Femur (tissue), 1 donor: ENCODE results near the gene LDB2.
A peak's percentile ranks its signal among the peaks of the same experiment; 100 is the strongest.

Experiments
- DNase-seq: peaks from one replicate; pipeline ENCODE4 v3.0.0-alpha.2; 2017

LDB2 gene

DNA sequence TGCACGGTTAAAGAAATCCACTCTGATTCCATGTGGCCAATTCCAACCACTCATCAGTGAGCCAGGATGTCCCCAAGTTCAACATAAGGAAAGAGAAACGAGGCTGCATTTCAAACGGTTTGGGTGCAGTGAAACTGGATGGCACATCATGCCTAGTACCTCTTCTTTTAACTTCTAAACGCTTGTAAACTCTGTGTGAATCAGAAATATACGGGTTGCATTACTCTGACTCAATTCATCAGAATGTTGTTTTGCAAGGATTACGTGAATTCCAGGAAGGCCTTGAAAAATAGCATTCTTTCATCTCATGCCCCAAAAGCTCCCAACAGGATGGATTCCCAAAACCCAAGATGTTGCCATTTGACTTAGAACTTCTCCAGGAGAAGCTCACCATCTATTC, 270.4 kb downstream of the LDB2 start:
- no peak for DNase-seq

DNA sequence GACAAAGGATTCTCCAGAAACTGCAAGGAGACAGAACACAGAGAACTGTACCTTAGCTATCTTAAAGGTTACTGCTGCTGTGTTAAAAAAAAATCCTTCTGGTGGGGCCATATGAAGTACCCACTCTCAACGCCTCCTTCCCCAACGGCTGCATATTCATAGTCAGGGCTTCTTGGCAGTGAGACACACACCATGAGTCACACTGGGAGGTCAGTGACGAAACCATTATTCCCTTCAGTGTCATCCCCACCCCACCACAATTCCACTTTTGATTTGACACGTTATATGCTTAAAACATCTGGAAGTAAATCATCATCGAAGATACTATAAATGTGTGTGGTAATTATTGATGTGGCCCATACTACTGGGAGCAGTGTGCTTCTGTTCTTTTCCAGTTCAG, 271.5 kb downstream of the LDB2 start:
- DNase-seq, result peak; percentile 30

DNA sequence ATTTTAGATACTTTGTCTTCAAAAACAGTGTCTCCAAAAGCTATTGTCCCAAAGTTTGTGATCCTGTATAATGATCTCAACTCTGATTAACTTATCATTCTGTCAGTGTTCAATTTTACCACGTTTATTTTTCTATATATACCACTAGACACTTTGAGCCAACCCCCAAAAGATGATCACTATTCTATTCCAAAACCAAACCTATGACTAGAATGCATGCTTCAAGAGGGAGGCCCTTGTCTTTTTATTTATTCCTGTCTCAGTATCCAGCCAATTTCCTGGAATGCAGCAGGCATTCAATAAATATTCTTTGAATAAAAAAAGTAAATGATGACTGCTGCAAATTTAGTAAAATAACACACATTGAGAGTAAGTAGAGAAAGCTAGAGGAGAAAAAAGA, 275.6 kb downstream of the LDB2 start:
- no peak for DNase-seq

DNA sequence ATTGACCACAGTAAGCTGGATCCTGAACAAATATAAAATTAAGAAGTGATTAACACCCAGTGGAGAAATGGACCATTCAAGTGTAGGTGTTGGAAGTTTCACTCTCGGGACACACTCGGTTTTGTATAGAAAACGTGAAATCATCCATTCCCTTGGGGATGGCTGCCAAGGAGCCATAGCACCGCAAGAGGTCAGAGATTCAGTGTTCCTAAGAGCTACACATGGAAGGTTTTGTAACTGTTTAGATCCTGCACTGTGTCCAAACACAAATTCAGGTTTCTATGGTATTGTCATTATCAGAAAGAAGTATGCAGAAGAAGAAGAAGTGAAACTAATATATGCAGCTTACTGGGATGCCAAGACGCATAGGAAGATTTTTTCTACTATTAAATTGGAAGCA, 281.0 kb downstream of the LDB2 start:
- no peak for DNase-seq

DNA sequence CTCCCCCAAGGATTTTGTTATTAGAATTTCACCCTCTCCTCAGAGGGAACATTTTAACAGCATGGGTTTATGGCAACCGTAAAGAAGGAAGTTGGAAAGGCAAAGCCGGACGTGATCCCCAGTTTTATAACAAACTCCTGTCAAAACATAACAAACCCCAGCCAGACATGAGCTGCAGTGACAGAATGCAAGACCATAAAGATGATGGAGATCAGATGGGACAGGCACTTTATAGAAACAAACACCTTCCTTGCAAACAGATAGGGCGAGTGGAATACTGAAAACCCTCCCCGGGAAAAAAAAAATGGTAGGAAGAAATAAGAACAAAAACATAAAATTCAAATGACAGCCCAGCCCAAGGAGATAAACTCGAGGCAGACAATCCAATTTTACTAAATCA, 281.4 kb downstream of the LDB2 start:
- DNase-seq, result no peak

DNA sequence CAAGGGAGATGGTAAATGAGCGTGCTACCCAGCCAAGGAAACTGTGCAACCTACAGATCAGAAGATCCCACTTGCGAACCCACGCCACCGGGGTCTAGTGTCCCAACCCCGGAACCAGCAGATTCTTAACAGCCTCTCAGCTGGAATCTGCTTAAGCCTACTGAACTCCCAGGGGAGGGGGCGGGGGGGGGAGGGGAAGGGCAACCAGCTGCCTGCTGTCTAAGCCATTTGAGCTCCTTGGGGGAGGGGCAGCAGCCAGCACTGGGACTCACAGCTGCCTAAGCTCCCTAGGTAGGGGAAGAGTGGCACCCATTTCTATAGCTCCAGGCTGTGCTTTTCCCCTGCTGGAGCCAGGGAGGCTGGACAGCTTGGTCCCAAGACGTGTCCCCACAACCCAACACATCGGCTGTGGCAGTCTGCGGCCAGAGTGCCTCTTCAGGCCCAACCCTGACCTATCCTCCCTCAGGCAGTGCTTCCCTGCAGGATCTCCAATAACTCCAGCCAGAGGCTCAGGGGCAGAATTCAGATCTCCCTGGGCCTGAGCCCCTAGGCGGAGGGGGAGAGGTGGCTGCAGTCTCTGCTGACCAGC, 289.2 kb downstream of the LDB2 start:
- DNase-seq, result no peak

DNA sequence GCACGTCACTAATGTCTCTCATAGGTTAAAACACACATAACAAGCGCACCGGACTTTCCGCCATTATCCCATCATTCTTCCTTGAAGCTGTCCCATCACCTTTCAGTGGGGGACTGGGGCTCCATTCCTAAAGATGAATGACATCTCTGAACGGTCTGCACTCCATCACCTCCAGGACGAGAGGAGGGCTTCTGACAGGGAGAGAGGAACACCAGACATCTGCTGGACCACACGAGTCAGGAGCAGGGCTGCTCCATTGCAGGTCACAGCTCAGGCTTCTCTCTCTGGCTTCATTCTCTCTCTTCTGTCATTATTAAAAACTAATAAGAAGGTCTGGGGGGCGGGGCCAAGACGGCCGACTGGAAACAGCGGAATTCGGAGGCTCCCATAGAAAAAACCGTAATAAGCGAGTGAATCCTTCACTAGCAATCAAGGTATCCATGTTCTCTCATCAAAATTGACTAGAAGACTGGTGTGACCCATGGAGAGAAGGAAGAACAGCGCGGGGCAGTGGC, 289.8 kb downstream of the LDB2 start:
- no peak for DNase-seq

DNA sequence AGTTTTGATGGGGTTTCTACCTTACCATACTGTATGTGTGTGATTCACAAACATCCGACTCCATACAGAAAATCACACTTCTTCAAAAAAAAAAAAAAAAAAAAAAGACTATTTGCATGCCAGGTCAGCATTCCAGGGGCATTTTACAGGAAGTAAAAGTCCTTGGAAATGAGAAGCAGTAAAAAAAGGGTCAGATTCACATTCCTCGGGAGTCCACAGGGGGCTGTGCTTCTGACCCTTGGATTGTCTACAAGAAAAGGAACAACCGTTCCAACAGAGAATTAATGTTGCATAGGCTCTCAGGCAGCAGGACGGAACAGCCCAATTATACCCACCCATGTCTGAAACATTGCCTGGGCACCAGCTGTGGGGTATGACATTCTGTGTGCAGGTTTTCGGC, 290.3 kb downstream of the LDB2 start:
- DNase-seq, result peak; percentile 60

DNA sequence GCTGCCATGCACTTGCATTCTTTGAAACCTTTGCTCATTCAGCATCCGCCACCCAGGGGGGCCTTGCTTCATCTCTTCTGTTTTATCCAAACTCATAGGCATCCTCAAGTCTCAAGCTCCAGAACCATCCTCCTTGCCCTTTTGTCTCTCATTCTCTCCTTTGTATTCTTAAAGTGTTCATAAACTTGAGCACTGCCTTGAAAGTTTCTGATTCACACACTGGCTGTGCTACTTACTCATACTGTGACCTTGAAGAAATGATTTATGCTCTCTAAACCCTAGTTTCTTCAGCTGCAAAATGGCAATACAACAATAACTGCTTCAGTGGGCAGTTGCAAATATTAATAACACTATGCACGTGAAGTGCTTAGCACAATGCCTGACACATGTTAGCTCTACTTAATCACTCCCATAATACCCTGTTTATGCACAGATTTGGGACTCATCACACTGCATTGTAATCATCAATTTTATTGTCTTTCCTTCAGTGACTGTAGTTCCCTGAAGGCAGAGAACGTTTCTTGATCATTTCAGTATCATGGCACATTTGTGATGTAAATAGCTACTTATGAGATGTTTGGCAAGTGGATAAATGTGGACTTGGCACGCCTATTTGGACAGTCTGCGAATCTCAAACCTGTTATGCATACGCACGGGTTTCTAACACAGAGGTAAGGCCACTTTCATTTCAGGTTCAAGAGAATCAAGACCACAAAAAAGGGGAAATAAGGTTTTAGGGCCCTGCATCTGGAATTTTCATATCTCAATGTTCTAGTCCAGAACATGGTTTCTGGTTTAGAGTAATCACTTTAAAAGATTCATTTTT, 291.0 kb downstream of the LDB2 start:
- DNase-seq, result no peak

DNA sequence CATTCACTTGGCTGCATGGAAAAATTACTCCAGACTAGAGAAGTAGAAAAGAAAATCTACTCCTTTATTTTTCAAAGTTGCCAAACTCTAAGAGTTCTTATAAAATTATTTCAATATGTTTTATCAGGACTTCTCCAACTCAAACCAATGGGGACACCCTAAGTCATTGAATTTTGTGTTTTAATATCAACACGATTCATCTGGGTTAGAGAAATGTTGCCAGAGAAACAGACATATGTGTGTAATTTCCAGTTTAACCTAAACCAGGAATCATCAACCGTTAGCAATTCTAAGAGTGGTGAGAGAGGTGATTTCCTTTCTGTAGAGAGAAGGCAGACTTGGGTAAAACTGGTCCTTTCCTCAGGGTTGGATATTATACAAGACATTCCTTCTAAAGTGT, 291.8 kb downstream of the LDB2 start:
- no peak for DNase-seq

DNA sequence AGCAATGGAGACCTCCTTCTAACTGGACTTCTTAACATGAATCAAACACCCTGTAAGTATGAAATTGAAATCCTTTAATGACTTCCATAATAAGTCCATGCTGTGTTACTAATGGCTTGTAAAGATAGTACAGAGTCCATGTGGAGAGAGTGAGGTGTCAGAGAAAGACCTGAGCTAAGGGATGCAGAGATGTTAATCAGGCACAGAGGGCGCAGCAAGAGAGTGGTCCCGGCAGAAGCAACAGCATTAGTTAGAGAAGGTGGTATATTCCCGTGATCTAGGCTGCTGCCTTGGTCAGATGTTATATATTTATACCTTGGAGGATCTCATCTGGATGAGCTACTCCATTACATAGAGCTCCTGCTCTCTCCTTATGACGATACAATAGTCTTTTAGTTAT, 295.3 kb downstream of the LDB2 start:
- no peak for DNase-seq

DNA sequence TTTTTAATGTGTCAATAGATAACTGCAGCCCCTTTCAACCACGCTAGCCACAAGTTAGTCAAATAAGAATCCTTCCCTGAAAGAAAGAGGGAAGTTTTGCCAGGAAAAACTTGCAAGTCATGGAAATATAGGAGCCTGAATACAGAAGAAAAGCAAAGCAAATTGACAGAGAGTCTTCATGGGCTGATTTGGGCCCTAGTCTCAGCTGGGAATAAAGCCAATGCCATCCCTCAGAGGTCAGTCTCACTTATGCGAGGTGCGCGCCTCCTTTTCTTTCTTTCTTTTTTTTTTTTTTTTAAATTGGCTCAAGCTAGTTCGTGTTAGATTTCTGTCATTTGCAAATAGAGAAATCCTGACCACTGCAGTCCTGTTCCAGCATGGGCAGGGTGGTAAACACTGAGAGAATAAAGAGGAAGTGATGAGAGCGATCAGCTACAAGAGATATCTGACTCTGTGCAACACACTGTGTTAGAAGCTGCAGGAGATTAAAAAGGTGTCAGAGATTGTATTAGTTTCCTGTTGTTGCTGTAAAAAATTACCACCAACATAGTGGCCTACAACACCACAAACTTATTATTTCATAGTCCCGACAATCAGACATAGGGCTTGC, 299.7 kb downstream of the LDB2 start:
- no peak for DNase-seq

DNA sequence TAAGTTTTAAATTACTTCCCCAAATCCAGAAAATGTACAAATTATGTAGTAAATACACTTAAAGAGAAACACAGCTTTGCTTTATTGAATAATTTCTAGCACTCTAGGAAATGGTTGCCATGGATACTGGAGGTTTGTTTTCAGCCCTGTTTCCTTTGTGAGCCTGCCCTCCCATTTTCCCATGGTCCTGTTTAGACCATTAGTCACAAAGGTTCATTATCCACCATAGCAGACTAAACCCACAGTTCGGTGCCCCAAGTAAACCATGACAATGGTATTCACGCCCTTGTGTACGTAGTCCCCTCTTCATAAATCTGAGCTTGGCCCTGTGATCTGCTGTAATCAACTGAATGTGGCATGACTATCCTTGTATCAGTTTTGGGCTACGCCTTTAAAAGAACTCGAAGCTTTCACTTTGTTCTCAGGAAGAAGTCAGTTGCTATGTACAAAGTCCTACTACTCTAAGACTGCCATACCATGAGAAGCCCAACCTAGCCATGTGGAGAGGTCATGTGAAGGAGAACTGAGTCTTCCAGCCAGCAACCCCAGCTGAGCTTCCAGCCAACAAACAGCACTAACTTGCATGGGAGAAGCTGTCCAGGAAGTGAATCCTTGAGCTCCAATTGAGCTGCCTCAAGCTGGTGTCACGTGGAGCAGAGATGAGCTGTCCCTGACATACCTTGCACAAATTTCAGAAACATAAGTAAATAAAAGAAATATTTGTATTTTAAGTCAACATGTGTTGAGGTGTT, 300.4 kb downstream of the LDB2 start:
- peak; percentile 54 for DNase-seq

DNA sequence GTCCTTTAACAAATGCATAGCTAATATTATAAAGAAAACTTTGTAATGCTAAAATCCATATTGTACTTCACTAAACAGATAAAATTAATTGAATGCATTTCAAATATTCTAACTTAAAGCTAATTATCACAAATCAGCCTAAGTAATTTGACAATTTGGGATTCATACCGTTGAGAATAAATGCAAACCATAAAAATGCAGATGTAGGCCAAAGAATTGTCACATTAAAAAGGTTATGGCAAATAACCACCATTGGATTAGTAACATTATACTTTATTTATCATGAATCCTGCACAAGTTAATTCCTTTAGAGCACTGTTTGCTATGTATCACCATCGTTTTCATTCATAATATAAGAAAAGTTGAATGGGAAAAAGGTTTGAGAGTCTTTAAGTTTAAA, 301.0 kb downstream of the LDB2 start:
- DNase-seq, result no peak

DNA sequence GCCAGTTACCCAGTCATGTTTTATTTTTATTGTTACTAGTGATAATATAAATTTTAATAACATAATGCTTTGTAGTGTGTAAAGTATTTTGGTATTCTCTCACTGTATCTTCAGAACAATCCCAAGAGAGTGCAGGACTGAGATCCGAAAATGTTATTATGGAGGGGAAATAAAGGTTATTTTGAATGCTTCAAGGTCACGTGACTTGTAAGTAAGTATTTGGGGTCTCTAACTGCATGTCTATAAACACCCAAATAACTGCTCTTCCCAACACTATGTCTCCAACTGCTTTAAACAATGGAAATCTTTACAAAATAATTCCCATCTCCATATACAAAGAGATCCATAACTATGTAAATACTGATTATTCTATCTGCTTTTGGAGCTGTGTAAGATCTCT, 302.2 kb downstream of the LDB2 start:
- no peak for DNase-seq

DNA sequence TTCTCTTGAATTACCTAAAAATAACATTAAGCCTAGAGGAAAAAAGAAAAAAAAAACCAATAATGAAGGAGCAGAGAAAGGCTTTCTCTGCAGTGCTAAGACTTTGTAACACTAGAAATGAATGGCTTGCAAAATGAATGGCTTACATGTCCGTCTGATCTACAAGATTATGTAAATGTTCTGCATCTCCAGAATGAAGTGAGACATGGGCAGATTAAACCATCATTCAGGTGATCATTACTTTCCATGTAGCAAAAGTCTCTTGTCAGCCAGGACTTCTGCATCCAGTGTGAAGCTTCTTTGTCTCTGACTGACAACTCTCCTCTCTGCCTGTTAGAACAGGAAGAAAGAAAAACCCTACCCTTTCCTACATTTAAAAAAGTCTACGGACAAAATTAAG, 304.3 kb downstream of the LDB2 start:
- no peak for DNase-seq

DNA sequence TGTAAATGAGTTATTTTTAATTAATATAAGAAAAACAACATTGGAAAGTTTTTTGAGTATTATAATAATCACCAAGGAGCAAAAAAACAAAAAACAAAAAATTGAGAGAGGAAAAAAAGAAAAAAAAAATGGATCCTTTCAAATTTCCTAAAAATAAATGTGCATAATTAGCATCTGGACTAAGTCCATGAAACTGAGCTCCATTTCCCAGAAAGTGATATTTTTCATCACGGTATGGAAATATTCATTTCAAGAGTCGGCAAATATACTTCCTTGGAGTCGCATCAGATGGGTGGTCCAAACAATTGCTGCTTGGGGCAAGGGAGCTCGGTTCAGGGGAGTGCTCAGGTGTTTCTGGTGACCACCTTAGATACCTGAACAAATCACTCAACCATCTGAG, 305.1 kb downstream of the LDB2 start:
- DNase-seq, result no peak

DNA sequence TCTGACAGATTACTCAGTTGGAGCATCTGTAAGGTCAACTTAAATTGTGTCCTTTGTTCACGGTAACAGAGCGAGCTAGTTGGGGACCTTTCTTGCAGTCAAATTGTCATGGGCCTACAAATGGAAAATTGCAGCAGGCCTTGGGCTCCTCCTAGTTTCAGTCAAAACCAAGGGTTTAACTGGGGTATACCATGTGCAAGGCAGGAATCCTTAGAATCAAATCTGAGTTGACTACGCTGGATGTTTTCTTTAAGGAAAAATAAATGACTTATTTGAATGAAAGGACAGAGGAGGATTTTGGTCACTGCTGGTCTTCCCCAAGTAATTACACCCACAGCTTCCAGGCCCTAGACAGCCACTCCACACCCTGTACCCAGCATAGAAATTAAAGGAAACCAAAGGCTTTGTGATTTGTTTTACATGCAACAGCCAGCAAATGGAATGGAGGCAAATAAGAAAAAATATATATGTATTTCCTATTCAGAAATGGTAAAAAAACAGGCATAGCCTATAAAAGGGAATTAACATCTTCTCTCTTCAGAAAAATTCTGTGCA, 307.1 kb downstream of the LDB2 start:
- DNase-seq, result no peak

DNA sequence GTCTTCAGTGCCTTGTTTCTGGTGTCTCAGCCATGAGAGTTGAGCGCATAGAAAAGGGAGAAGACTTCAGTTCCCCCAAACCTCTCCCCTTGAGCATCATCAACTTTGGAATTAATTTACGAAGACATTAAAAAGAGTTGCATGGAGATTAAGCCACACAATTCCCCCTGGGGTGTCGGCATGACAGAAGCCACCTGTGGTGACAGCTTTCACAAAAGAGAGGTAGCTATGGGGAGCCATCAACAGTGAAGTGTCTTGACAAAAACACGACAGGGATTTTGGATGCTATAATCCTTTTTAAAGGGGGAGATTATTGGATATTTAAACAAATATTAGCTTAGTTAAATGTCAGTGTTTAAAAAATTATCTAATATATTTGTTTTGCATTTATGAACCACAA, 307.6 kb downstream of the LDB2 start:
- DNase-seq, result no peak

DNA sequence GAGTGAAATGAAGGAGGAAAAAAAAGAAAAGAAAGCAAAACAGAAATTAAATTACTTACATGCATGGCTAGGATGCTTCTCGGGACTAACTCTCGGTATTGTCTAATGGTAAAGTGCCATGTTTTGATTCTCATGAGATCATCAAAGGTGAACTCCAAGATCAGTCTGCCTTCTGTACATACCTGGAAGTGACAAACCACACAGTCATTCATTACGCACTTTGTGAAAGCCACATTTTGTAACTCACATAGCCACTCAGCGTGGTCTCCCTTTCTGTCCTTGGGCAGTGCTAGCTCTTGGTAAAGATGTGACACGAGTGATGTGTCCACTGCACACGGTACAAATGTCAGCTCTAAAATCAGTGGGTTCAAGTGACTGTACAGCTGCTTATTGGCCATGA, 309.8 kb downstream of the LDB2 start:
- no peak for DNase-seq

DNA sequence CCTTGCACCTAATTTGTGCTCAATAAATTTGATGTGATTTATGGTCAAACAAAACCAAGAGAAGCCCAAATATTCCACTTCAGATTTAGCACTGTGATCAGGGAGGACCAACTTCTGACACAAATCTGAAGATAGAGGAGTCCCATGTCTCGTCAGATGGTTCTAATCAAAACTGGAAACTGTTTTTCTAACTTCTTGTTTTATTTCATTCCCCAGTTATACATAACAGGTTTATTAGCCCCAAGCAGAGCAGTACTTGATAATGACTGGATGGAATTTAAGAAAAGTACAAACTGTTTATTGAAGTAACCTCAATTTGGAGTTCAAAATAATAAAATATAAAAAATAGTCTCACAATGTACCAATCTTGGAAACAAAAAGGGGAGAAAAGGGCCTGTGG, 310.3 kb downstream of the LDB2 start:
- DNase-seq, result no peak

DNA sequence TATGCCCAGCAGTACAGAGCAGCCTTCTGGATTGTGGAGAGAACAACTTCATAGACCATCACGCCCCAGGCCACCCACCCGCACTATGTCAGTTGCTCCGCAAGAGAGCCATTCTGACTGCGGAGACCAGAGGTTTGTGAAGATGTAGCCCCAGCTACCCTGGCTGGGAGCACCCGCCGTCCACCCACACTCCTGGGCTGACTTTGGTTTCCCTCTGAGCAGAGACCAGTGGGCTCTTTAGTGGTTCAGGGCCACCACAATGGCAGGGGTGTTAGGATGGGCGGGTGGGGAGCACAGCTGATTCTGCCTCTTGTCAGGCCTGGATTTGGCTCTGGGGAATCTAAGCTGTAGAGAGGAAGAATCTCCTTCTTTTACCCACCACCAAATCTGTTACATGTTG, 313.4 kb downstream of the LDB2 start:
- no peak for DNase-seq

DNA sequence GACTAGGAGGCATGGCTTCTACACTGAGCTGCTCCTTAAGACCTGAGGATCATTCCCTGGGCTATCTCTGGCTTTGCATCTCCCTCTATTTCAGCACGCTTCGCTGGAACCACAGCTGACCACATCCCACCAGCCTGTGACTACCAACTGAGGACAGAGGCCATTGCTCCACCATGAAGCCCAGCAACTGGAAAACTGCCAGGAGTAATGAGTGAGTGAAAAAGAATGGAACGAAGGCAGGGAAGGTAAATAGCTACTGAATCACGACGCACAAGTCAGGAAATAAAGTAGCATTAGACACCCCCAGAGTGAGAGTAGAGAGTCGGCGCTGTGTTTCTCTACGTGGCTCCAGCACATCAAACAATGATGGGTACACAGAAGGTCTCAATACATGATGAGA, 314.7 kb downstream of the LDB2 start:
- DNase-seq, result no peak
